CD4-positive, alpha-beta T cell treated with Interleukin-2 at 100 ng/mL for 4 hours (primary cell): Measurements from ENCODE around the gene MKS1.

ENCODE experiments used
- DNase-seq: peaks from one replicate; pipeline ENCODE4 v3.0.0-alpha.2; 2020; ENCODE audit warnings: low spot score

Gene MKS1

DNA sequence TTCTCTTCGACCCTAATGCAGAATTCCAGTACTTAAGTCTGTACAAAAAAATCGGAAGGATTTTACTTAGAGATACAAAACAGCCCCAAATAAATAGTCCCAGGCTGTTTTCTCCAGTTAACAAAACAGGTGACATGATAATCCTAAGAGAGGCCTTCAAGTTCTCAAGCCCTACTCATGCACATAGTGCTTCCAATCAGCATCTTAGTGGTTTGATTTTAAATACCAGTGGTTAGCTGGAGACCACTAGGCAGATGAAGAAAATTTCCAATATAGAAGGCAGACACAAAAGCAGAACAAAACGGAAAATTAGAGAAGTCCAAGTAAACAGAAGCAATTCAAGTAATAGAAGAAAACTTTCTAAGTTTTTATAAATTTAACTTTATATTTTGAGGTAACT lies 57.5 kb downstream of the MKS1 start:
- DNase-seq, result no peak

DNA sequence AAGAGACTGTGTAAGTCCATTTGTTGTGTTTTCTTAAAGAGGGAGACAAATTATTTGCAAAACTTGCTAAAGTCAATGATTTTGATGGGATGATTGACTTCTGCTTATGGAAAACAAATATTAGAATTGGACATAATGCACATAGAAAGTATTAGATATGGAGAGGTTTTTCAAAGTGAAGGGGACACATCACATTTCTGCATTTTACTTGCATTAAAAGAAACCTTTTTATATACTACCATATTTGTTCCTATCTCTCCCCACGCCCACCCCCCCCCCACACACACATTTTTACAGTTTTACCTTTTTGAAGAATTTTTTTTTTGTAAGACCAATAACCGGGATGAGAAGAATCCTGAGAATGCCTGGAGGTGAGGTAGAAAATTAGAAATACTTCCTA lies 60.9 kb downstream of the MKS1 start:
- no peak for DNase-seq

DNA sequence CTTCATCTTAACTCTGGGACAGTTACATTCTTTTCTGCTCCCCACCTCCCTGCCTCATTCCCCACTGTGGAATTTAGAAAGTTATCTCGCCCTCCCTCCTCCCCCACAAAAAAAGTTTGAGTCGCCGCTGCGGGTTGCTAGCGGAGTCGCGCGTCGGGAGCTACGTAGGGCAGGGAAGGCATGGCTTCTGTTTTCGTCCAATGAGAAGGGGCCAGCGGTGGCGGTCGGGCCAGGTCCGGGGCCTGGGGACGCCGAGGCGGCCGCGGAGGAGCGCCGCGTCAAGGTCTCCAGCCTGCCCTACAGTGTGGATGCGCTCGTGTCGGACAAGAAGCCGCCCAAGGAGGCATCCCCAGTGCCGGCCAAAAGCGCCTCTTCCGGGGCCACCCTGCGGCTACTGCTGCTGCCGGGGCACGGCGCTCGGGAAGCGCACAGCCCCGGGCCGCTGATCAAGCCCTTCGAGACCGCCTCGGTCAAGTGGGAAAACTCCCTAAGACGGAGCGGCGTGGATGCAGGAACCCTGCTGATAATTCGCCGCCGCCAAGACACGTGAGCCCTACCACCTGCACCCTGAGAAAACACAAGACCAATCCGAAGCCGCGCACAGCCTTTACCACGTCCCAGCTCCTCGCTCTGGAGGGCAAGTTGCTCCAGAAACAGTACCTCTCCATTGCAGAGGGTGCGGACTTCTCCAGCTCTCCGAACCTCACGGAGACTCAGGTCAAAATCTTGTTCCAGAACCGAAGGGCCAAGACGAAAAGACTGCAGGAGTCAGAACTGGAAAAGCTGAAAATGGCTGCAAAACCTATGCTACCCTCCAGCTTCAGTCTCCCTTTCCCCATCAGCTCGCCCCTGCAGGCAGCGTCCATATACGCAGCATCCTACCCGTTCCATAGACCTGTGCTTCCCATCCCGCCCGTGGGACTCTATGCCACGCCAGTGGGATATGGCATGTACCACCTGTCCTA lies 61.9 kb downstream of the MKS1 start:
- DNase-seq, result peak; percentile 53
